GM21723 (cell line): ENCODE measurements around the gene MS4A8.
"Not testable (repeated sequence)": the region's sequence is repeated elsewhere in the genome, so short reads cannot be mapped to it uniquely, and the experiment has no call there.

Source experiments
- ATAC-seq: cut with Tn5 transposase; IDR thresholded peaks from one replicate; pipeline ENCODE4 v1.9.1; 2021; ENCODE audit warnings: mild to moderate bottlenecking, moderate library complexity; ENCODE audit not compliant: unreplicated experiment

Gene MS4A8

GRCh38 chr11:60699284-60699691, at the start of gene MS4A8:
MS4A8 (plus strand) TSS chr11:60699612; CDS start chr11:60700861, 1,249 bp downstream.
- ATAC-seq = no peak

GRCh38 chr11:60657888-60658287, 41.5 kb upstream of the MS4A8 start:
- ATAC-seq = no peak

- ATAC-seq = no peak
Measured at GRCh38 chr11:60658409-60658808, 41.0 kb upstream of the MS4A8 start.

GRCh38 chr11:60672255-60672654, 27.2 kb upstream of the MS4A8 start:
- ATAC-seq = no peak

GRCh38 chr11:60678231-60678630, 21.2 kb upstream of the MS4A8 start:
- not testable (repeated sequence) for ATAC-seq

GRCh38 chr11:60679879-60680278, 19.5 kb upstream of the MS4A8 start:
- no peak for ATAC-seq

- no peak for ATAC-seq
Measured at GRCh38 chr11:60680455-60681119, 18.8 kb upstream of the MS4A8 start.

- peak; percentile 45 for ATAC-seq
Measured at GRCh38 chr11:60684541-60684848, 14.9 kb upstream of the MS4A8 start.

GRCh38 chr11:60691661-60692060, 7.8 kb upstream of the MS4A8 start:
- no peak for ATAC-seq

GRCh38 chr11:60699936-60700335, 524 bp downstream of the MS4A8 start:
- ATAC-seq = no peak

GRCh38 chr11:60700689-60701468, 1.5 kb downstream of the MS4A8 start:
- no peak for ATAC-seq

GRCh38 chr11:60701469-60701818, 2.0 kb downstream of the MS4A8 start:
- no peak for ATAC-seq

- ATAC-seq = no peak
Measured at GRCh38 chr11:60703374-60703773, 4.0 kb downstream of the MS4A8 start.

GRCh38 chr11:60705895-60706294, 6.5 kb downstream of the MS4A8 start:
- no peak for ATAC-seq

- no peak for ATAC-seq
Measured at GRCh38 chr11:60706931-60707330, 7.5 kb downstream of the MS4A8 start.

GRCh38 chr11:60710482-60710881, 11.1 kb downstream of the MS4A8 start:
- ATAC-seq = no peak

- ATAC-seq = no peak
Measured at GRCh38 chr11:60711276-60711675, 11.9 kb downstream of the MS4A8 start.

- not testable (repeated sequence) for ATAC-seq
Measured at GRCh38 chr11:60713423-60713822, 14.0 kb downstream of the MS4A8 start.

GRCh38 chr11:60717956-60718355, 18.5 kb downstream of the MS4A8 start:
- no peak for ATAC-seq

GRCh38 chr11:60718524-60719316, 19.3 kb downstream of the MS4A8 start:
- no peak for ATAC-seq

GRCh38 chr11:60719391-60719790, 20.0 kb downstream of the MS4A8 start:
- no peak for ATAC-seq

- no peak for ATAC-seq
Measured at GRCh38 chr11:60720460-60720859, 21.0 kb downstream of the MS4A8 start.
